HG03354 (cell line): ENCODE measurements around the gene SLC39A11.
"Not testable (repeated sequence)": the region's sequence is repeated elsewhere in the genome, so short reads cannot be mapped to it uniquely, and the experiment has no call there.

Experiments
- ATAC-seq: cut with Tn5 transposase; IDR thresholded peaks from one replicate; pipeline ENCODE4 v1.9.1; 2021; ENCODE audit warnings: mild to moderate bottlenecking; ENCODE audit not compliant: unreplicated experiment, poor library complexity, severe bottlenecking

The SLC39A11 gene

GRCh38 chr17:73018599-73018998, 73.9 kb downstream of the SLC39A11 start:
- no peak for ATAC-seq

GRCh38 chr17:73017658-73018057, 74.8 kb downstream of the SLC39A11 start:
- ATAC-seq: no peak

GRCh38 chr17:73015722-73016276, 76.7 kb downstream of the SLC39A11 start:
- no peak for ATAC-seq

DNA sequence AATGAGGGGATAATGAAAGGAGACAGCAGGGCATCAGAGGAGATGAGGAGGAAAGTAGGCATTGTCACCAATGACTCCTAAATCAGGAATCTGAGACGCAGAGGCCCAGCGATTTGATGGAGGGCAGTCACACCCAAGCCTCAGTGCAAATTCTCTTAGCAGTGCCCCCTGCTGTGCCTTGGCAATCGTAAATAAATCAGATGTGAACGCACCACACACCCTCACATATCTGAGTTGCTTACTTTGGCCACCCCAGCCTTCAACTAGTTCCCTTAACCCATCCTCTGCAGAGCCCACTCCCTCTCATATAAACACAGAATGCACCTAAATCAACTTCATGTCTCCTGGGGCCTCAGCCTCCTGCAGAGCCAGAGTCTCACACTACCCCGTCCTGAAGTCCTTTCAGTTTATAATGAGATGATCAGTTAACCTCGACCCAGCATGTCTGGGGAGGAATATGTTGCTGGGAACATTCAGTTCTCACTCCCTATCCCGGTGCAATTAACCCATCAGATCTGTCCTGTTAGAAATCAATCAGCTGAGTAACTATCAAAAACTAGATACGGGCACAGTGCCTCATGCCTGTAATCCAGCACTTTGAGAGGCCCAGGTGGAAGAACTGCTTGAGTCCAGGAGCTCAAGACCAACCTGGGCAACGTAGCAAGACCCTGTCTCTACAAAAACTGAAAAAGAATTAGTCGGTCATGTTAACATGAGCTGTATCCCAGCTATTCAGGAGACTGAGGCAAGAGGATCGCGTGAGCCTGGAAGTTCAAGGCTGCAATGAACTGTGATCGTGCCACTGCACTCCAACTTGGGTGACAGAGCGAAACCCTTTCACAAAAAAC, 78.4 kb downstream of the SLC39A11 start:
- no peak for ATAC-seq

DNA sequence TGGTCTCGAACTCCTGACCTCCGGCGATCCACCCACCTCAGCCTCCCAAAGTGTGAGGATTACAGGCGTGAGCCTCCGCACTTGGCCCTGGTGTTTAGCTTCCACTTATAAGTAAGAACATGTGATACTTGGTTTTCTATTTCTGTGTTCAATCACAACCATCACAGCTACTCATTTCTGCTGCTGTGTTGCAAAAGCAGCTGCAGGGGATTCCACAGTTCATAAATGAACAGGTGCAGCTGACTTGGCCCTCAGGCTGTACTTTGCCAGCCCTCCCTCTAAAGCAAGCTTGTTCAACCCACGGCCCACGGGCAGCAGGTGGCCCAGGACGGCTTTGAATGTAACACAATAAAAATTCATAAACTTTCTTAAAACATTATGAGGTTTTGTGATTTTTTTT, 79.2 kb downstream of the SLC39A11 start:
- peak; percentile 76 for ATAC-seq

- no peak for ATAC-seq
Observed at GRCh38 chr17:73011016-73011486, 81.4 kb downstream of the SLC39A11 start.

DNA sequence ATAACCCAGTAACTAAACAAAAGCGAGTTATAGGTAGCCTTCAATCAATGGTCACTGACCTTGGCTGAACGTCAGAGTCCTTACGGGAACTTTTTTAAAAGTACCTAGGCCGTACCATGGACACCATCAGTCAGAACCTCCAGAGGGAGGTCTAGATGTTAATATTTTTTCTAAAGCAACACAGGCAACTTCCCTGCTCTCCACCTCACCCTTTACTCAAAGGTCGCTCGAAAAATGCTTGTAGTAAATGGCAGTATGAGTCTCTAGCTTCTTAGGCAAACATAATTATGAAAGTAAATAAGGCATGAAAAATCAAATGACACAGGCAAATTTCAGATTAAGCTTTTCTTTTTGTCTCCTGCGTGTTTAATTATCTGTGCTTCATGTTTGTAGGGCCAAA, 82.1 kb downstream of the SLC39A11 start:
- no peak for ATAC-seq

DNA sequence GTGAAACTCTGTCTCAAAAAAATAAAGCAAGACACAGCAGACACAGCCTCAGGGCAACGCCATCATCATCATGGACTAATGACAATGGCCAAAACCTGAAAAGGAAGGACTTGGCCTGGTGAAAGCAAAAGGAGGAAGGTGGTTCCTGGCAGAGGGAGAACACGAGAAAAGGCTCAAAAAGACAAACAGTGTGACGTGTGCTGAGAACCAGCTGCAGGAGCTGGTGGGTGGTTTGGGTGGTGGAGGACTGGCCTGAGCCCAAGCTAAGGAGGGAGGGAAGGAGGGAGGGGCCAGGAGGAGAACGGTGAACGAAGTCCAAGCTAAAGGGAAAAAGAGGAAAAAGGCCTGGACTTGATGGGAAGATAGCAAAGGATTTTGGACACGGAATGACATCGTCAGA, 85.1 kb downstream of the SLC39A11 start:
- no peak for ATAC-seq

GRCh38 chr17:73005360-73005759, 87.1 kb downstream of the SLC39A11 start:
- no peak for ATAC-seq

DNA sequence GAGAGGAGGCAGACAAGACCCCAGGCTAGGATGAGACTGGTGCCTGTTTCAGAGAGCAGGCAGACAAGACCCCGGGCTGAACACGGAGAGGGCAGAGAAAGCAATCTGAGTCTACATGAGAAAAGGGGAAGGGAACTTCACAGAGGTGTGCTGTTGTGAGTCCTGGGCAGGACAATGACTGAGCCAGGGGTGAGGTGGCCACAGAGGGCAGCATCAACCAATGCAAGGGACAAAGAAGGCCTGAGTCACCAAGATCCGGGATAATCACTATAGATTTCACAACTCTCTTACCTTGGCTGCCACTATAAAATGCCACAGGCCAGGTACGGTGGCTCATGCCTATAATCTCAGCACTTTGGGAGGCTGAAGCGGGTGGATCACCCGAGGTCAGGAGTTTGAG, 89.0 kb downstream of the SLC39A11 start:
- no peak for ATAC-seq

DNA sequence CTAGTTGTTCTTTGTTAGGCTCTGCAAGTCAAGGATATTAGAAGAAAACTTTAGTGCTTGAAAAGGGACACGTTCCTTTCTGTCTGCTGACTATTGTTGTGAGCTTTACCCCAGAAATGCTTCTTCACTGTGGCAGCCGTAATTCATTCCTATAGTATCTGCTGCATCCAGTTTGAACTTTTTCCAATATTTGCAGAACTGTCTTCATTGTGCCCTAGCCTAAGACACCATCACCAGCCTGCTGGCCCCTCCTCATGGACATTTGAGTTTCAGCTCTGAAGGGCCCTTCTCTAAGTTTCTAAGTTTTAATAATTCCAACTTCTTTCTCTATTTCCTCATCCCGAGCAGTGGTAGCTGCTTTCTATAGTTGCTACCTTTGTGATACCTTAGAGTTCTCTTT, 91.7 kb downstream of the SLC39A11 start:
- no peak for ATAC-seq

DNA sequence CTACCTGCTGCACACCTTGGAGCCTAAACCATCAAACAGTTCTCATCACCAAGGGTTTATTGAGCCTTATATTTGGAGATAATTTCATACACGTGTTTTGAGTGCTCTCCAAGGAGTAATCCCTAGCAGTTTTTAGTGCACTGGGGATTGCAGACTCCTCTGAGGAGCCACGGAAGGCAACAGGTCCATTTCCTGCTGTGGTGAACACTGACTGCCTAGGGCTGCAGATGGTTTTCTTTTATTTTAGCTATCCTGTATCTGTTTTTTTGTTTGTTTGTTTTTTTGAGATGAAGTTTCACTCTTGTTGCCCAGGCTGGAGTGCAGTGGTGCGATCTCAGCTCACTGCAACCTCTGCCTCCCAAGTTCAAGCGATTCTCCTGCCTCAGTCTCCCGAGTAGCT, 93.0 kb downstream of the SLC39A11 start:
- ATAC-seq: not testable (repeated sequence)

DNA sequence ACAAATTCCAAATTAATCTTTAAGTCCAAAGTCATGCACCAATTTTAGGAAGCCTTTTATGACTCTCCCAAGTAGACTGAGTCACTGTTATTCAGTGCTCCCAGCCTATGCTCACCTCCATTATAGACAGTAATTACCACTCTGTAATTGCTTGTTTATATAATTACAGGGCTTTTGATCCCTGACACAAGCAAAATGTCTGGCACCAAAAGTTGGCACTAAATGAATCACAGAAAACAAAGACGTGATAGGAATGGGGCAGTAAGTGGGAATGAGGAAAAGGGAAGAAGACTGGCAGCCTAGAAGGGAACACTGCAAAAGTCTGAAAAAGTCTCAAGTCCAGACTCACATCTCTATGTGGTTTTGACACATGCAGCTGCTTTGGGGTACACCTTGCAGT, 94.1 kb downstream of the SLC39A11 start:
- ATAC-seq: no peak

DNA sequence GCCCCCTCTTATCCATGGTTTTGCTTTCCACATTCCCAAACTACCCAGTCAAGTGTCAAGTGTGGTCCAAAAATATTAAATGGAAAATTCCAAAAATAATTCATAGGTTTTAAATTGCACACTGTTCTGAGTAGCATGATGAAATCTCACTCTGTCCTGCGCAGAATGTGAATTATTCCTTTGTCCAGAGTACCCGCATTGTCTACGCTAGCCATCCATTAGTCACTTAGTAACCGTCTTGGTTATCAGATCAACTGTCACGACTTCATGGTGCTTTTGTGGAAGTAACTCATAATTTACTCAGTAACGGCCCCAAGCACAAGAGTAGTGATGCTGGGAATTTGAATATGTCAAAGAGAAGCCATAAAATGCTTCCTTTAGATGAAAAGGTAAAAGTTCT, 94.9 kb downstream of the SLC39A11 start:
- no peak for ATAC-seq

GRCh38 chr17:72996791-72997190, 95.7 kb downstream of the SLC39A11 start:
- no peak for ATAC-seq

DNA sequence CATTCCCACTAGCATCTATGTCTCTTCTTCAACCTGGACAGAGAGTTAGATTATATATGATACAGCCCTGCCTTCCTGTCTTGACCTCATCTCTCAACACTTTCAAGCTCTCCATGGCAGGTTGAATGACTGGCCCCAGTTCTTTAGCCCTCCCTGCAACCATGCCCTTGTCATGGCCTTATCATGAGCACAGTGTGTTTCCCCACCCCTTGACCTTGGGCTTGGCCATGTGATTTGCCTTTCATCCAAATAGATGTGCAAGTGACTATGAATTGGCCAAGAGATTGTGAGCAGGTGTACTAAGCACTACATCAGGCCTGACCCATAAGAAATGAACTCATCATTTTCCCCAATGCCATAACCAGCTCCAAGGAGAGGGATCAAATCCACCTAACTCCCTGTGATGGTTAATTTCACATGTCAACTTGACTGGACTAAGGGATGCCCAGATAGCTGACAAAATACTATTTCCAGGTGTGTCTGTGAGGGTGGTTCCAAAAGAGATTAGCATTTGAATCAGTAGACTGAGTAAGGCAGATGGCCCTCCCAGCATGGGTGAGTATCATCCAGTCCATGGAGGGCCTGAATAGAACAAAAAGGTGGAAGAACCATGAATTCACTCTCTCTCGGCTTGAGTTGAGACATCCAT, 97.4 kb downstream of the SLC39A11 start:
- no peak for ATAC-seq

DNA sequence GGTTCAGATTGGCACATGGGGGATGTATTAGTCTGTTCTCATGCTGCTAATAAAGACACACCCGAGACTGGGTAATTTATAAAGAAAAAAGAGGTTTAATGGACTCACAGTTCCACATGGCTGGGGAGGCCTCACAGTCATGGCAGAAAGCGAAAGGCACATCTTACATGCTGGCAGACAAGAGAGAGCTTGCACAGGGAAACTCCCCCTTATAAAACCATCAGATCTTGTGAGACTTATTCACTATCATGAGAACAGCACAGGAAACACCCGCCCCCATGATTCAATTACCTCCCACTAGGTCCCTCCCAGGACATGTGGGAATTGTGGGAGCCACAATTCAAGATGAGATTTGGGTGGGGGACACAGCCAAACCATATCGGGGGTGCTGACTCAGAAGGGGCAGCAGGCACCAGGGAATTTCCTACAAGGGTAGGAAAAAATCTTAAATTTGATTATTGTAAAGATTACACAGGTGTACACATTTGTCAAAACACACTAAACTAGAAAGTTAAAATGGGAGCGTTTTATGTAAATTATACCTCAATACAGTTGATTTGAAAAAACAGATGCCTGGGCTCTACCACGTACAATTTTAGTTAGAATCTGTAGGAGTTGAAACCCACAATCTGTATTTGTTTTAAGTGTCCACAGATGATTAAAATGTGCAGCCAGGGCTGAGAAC, 99.6 kb downstream of the SLC39A11 start:
- not testable (repeated sequence) for ATAC-seq

- no peak for ATAC-seq
Observed at GRCh38 chr17:72991651-72992050, 100.8 kb downstream of the SLC39A11 start.

- no peak for ATAC-seq
Observed at GRCh38 chr17:72989074-72989610, 103.3 kb downstream of the SLC39A11 start.

DNA sequence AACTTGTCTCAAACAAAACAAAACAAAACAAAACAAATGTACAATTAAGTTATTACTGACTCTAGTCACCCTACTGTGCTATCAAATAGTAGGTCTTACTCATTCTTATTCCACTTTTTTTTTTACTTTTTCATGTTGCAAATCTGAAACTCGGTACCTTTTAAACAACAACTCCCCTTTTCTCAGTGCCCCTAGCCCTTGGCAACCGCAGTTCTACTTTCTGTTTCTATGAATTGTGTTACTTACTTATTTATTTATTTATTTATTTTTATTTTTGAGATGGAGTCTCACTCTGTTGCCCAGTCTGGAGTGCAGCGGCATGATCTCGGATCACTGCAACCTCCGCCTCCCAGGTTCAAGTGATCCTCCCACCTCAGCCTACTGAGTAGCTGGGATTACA, 104.0 kb downstream of the SLC39A11 start:
- no peak for ATAC-seq
